ENCODE measurements around the gene SLFN11. TPM values are rescaled to one million over a fixed set of nuclear protein-coding genes. Genes with fewer than 3 reads are reported as not detected.

Gene SLFN11
- total and polyA plus RNA-seq, 2 experiments from 2014 or later = not detected

DNA sequence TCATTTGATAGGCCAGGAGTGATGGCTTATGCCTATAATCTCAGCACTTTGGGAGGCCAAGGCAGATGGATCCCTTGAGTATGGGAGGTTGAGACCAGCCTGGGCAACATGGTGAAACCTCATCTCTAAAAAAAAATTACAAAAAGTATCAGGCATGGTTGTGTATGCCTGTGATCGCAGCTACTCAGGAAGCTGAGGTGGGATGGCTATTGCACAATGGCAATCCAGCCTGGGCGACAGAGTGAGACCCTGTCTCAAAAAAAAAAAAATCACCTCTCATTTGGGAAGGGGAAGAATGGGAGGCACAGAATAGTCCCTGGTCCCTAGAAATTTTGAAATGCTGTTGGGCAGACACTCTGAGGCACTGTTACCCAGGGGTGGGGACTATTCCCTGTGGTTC is 35.2 kb downstream of the SLFN11 start:
- H3K27ac ChIP-seq (ENCODE audit: low read depth) = no peak overlapping the region
- no peaks in the 10 kb centered on the region for H3K79me2 ChIP-seq (replicated peaks; ENCODE audit: insufficient read depth)
- H3K27me3 ChIP-seq (ENCODE audit: insufficient read depth) = peaks cover 18% of the 10 kb centered on the region
- no peak overlapping the region for H2AFZ ChIP-seq
- H3K4me2 ChIP-seq = no peak overlapping the region
- H3K4me3 ChIP-seq = no peak overlapping the region
- H3K4me1 ChIP-seq (ENCODE audit: insufficient read depth) = no peaks in the 10 kb centered on the region
- peaks cover 2% of the 10 kb centered on the region for H3K27me3 Mint-ChIP-seq (ENCODE audit: insufficient read depth, low read depth, poor library complexity)
- peaks cover 20% of the 10 kb centered on the region for H3K9me3 Mint-ChIP-seq
- no peaks in the 10 kb centered on the region for H3K36me3 ChIP-seq (ENCODE audit: insufficient read depth)
- H4K20me1 ChIP-seq (replicated peaks; ENCODE audit: insufficient read depth) = no peaks in the 10 kb centered on the region
- TF ChIP-seq ZNF114 (CRISPR knock-in tag; IDR thresholded peaks at IDR 0.05) (no peak), CREB1 (CRISPR knock-in tag; IDR thresholded peaks at IDR 0.05; ENCODE audit: low read depth) (no peak), NANOG (IDR thresholded peaks at IDR 0.05; ENCODE audit: borderline replicate concordance) (no peak), EZH2 (IDR thresholded peaks at IDR 0.05; ENCODE audit: low read depth, unreplicated experiment) (no peak), JUNB (IDR thresholded peaks at IDR 0.05; ENCODE audit: unreplicated experiment) (no peak), EZH2phosphoT487 (IDR thresholded peaks at IDR 0.05; ENCODE audit: unreplicated experiment) (no peak), ZNF331 (CRISPR knock-in tag; IDR thresholded peaks at IDR 0.05; ENCODE audit: low read depth) (no peak), STAT1 (IDR thresholded peaks at IDR 0.05; ENCODE audit: unreplicated experiment) (no peak), POLR2AphosphoS5 (IDR thresholded peaks at IDR 0.05; ENCODE audit: low read depth) (no peak), REST (IDR thresholded peaks at IDR 0.05; ENCODE audit: unreplicated experiment) (no peak)
- TF ChIP-seq, protein P1, sequence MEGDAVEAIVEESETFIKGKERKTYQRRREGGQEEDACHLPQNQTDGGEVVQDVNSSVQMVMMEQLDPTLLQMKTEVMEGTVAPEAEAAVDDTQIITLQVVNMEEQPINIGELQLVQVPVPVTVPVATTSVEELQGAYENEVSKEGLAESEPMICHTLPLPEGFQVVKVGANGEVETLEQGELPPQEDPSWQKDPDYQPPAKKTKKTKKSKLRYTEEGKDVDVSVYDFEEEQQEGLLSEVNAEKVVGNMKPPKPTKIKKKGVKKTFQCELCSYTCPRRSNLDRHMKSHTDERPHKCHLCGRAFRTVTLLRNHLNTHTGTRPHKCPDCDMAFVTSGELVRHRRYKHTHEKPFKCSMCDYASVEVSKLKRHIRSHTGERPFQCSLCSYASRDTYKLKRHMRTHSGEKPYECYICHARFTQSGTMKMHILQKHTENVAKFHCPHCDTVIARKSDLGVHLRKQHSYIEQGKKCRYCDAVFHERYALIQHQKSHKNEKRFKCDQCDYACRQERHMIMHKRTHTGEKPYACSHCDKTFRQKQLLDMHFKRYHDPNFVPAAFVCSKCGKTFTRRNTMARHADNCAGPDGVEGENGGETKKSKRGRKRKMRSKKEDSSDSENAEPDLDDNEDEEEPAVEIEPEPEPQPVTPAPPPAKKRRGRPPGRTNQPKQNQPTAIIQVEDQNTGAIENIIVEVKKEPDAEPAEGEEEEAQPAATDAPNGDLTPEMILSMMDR (conservative IDR thresholded peaks at IDR 0.05; ENCODE audit: low read depth in 2 of 2) = no peak
- TF ChIP-seq, protein P2, sequence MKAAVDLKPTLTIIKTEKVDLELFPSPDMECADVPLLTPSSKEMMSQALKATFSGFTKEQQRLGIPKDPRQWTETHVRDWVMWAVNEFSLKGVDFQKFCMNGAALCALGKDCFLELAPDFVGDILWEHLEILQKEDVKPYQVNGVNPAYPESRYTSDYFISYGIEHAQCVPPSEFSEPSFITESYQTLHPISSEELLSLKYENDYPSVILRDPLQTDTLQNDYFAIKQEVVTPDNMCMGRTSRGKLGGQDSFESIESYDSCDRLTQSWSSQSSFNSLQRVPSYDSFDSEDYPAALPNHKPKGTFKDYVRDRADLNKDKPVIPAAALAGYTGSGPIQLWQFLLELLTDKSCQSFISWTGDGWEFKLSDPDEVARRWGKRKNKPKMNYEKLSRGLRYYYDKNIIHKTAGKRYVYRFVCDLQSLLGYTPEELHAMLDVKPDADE (IDR thresholded peaks at IDR 0.05) = no peak
- TF ChIP-seq, protein P3, sequence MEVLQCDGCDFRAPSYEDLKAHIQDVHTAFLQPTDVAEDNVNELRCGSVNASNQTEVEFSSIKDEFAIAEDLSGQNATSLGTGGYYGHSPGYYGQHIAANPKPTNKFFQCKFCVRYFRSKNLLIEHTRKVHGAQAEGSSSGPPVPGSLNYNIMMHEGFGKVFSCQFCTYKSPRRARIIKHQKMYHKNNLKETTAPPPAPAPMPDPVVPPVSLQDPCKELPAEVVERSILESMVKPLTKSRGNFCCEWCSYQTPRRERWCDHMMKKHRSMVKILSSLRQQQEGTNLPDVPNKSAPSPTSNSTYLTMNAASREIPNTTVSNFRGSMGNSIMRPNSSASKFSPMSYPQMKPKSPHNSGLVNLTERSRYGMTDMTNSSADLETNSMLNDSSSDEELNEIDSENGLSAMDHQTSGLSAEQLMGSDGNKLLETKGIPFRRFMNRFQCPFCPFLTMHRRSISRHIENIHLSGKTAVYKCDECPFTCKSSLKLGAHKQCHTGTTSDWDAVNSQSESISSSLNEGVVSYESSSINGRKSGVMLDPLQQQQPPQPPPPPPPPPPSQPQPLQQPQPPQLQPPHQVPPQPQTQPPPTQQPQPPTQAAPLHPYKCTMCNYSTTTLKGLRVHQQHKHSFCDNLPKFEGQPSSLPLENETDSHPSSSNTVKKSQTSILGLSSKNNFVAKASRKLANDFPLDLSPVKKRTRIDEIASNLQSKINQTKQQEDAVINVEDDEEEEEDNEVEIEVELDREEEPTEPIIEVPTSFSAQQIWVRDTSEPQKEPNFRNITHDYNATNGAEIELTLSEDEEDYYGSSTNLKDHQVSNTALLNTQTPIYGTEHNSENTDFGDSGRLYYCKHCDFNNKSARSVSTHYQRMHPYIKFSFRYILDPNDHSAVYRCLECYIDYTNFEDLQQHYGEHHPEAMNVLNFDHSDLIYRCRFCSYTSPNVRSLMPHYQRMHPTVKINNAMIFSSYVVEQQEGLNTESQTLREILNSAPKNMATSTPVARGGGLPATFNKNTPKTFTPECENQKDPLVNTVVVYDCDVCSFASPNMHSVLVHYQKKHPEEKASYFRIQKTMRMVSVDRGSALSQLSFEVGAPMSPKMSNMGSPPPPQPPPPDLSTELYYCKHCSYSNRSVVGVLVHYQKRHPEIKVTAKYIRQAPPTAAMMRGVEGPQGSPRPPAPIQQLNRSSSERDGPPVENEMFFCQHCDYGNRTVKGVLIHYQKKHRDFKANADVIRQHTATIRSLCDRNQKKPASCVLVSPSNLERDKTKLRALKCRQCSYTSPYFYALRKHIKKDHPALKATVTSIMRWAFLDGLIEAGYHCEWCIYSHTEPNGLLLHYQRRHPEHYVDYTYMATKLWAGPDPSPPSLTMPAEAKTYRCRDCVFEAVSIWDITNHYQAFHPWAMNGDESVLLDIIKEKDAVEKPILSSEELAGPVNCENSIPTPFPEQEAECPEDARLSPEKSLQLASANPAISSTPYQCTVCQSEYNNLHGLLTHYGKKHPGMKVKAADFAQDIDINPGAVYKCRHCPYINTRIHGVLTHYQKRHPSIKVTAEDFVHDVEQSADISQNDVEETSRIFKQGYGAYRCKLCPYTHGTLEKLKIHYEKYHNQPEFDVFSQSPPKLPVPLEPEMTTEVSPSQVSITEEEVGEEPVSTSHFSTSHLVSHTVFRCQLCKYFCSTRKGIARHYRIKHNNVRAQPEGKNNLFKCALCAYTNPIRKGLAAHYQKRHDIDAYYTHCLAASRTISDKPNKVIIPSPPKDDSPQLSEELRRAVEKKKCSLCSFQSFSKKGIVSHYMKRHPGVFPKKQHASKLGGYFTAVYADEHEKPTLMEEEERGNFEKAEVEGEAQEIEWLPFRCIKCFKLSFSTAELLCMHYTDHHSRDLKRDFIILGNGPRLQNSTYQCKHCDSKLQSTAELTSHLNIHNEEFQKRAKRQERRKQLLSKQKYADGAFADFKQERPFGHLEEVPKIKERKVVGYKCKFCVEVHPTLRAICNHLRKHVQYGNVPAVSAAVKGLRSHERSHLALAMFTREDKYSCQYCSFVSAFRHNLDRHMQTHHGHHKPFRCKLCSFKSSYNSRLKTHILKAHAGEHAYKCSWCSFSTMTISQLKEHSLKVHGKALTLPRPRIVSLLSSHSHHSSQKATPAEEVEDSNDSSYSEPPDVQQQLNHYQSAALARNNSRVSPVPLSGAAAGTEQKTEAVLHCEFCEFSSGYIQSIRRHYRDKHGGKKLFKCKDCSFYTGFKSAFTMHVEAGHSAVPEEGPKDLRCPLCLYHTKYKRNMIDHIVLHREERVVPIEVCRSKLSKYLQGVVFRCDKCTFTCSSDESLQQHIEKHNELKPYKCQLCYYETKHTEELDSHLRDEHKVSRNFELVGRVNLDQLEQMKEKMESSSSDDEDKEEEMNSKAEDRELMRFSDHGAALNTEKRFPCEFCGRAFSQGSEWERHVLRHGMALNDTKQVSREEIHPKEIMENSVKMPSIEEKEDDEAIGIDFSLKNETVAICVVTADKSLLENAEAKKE (CRISPR knock-in tag; IDR thresholded peaks at IDR 0.05) = no peak
- H3K36me3 Mint-ChIP-seq (ENCODE audit: low read depth) = peaks cover 5% of the 10 kb centered on the region; the same call in 2 of the 3 replicates
- H3K4me3 Mint-ChIP-seq = no peak overlapping the region
- DNase-seq (ENCODE audit: low spot score) (no peak), ATAC-seq (no peak)
- no peaks in the 10 kb centered on the region for H3F3A ChIP-seq (replicated peaks; ENCODE audit: low read depth)
- H3K27ac Mint-ChIP-seq = no peak overlapping the region
- H3K4me1 Mint-ChIP-seq = peaks cover 2% of the 10 kb centered on the region; the same call in 1 of the 3 replicates
- H3K9me2 ChIP-seq (ENCODE audit: insufficient read depth) = no peaks in the 10 kb centered on the region

Data from GM23338 (cell line).